Measurements from ENCODE around the gene SCAANT1. TPM values are rescaled to one million over a fixed set of nuclear protein-coding genes. Genes with fewer than 3 reads are reported as not detected.

The SCAANT1 gene
- total and polyA plus RNA-seq, 2 experiments from 2014 or later, result 1.1 TPM; not detected in 1

DNA sequence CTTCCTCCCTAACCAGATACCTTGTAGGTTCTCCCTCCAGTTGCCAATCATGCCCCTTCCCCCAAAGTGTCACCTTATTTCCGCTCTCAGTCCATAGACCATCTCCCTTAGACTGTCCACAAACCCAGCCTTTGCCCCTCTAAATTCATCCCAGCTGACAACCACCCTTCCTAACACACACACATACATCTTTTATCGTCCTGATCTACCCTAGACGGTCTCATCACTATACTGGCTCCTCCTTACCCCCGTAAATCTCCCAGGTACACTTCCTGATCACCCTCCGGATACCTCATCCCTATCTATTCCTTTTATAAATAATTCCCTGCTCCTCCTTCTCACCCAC, 49.4 kb downstream of the SCAANT1 start:
- 28% methylated on average over 5 of the region's 5 CpGs for WGBS (ENCODE audit: low lambda C conversion rate, missing lambda C conversion rate)
- H3K4me1 ChIP-seq (ENCODE audit: insufficient read depth), result peaks cover 15% of the 10 kb centered on the region
- H3K79me2 ChIP-seq, result peaks cover 86% of the 10 kb centered on the region
- peak overlapping the region; percentile 100 for H3K4me3 ChIP-seq
- H3K27ac ChIP-seq, result peak overlapping the region; percentile 100
- no peaks in the 10 kb centered on the region for H3K9me2 ChIP-seq (replicated peaks; ENCODE audit: insufficient read depth)
- H2AFZ ChIP-seq, result peak overlapping the region; percentile 100
- H3K27me3 ChIP-seq, result no peaks in the 10 kb centered on the region
- no peaks in the 10 kb centered on the region for H3K9me3 ChIP-seq (ENCODE audit: low read depth)
- peak overlapping the region; percentile 82 for H3K4me2 ChIP-seq
- H4K20me1 ChIP-seq (ENCODE audit: insufficient read depth, poor library complexity, severe bottlenecking), result no peaks in the 10 kb centered on the region
- no peak for TF ChIP-seq EZH2phosphoT487 (IDR thresholded peaks at IDR 0.05; ENCODE audit: low read depth, severe bottlenecking, unreplicated experiment)
- TF ChIP-seq EZH2 (IDR thresholded peaks at IDR 0.05; ENCODE audit: borderline replicate concordance), result no peak
- TF ChIP-seq, protein P1, sequence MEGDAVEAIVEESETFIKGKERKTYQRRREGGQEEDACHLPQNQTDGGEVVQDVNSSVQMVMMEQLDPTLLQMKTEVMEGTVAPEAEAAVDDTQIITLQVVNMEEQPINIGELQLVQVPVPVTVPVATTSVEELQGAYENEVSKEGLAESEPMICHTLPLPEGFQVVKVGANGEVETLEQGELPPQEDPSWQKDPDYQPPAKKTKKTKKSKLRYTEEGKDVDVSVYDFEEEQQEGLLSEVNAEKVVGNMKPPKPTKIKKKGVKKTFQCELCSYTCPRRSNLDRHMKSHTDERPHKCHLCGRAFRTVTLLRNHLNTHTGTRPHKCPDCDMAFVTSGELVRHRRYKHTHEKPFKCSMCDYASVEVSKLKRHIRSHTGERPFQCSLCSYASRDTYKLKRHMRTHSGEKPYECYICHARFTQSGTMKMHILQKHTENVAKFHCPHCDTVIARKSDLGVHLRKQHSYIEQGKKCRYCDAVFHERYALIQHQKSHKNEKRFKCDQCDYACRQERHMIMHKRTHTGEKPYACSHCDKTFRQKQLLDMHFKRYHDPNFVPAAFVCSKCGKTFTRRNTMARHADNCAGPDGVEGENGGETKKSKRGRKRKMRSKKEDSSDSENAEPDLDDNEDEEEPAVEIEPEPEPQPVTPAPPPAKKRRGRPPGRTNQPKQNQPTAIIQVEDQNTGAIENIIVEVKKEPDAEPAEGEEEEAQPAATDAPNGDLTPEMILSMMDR (IDR thresholded peaks at IDR 0.05; ENCODE audit: poor library complexity), result no peak
- H3K36me3 ChIP-seq (replicated peaks; ENCODE audit: insufficient read depth, low read depth), result no peaks in the 10 kb centered on the region
- no peak for DNase-seq (ENCODE audit: low spot score)

Small RNAs within 50 kb of the gene (small RNA-seq; reads per million reads assigned to genes)
- gene SCAANT1, result not detected

Other genes starting within 250 kb of the SCAANT1 start
- gene C3orf49, start 93.1 kb downstream of the SCAANT1 start, total RNA-seq, result not detected in 2 replicates
- gene C3orf49, start 93.1 kb downstream of the SCAANT1 start, polyA plus RNA-seq, result 0.11 TPM in 1 of 2 replicates, not detected in the other
- 61.7 and 69.4 TPM in 2 replicates for gene THOC7, start 48.6 kb downstream of the SCAANT1 start, total RNA-seq
- gene THOC7, start 48.6 kb downstream of the SCAANT1 start, polyA plus RNA-seq, result 67.3 and 78.5 TPM in 2 replicates
- 14.1 and 14.4 TPM in 2 replicates for gene ATXN7, start 48.5 kb downstream of the SCAANT1 start, total RNA-seq
- 3.0 and 7.5 TPM in 2 replicates for gene ATXN7, start 48.5 kb downstream of the SCAANT1 start, polyA plus RNA-seq
- 99.6 and 101 TPM in 2 replicates for gene PSMD6, start 111.1 kb upstream of the SCAANT1 start, total RNA-seq
- 104 and 111 TPM in 2 replicates for gene PSMD6, start 111.1 kb upstream of the SCAANT1 start, polyA plus RNA-seq

All from hepatocyte (in vitro differentiated cells).